HG03439 (cell line): Measurements from ENCODE around the gene GIGYF2.
"Not testable (repeated sequence)": the region's sequence is repeated elsewhere in the genome, so short reads cannot be mapped to it uniquely, and the experiment has no call there.

ENCODE experiments used
- ATAC-seq: cut with Tn5 transposase; IDR thresholded peaks from one replicate; pipeline ENCODE4 v1.9.1; 2021; ENCODE audit warnings: mild to moderate bottlenecking, moderate library complexity; ENCODE audit not compliant: unreplicated experiment

GIGYF2 gene

GRCh38 chr2:232697059-232697806, at the start of gene GIGYF2:
TSS of gene GIGYF2 (plus strand) at chr2:232697331. CDS start at chr2:232735198, 37,867 bp downstream.
- ATAC-seq: peak; percentile 81

- ATAC-seq: no peak
These were observed 48.1 kb upstream of the GIGYF2 start for GRCh38 chr2:232649033-232649432.

- no peak for ATAC-seq
These were observed 44.7 kb upstream of the GIGYF2 start for GRCh38 chr2:232652505-232652851.

GRCh38 chr2:232653441-232653840, 43.7 kb upstream of the GIGYF2 start:
- no peak for ATAC-seq

- ATAC-seq: no peak
These were observed 41.7 kb upstream of the GIGYF2 start for GRCh38 chr2:232655392-232655791.

- ATAC-seq: no peak
These were observed 38.8 kb upstream of the GIGYF2 start for GRCh38 chr2:232658217-232658785.

GRCh38 chr2:232659359-232659758, 37.8 kb upstream of the GIGYF2 start:
- ATAC-seq: no peak

- ATAC-seq: no peak
These were observed 34.5 kb upstream of the GIGYF2 start for GRCh38 chr2:232662486-232663260.

- no peak for ATAC-seq
These were observed 30.9 kb upstream of the GIGYF2 start for GRCh38 chr2:232666051-232666805.

- no peak for ATAC-seq
These were observed 29.0 kb upstream of the GIGYF2 start for GRCh38 chr2:232667989-232668583.

GRCh38 chr2:232668805-232669444, 28.2 kb upstream of the GIGYF2 start:
- ATAC-seq: no peak

- no peak for ATAC-seq
These were observed 24.5 kb upstream of the GIGYF2 start for GRCh38 chr2:232672588-232672987.

- no peak for ATAC-seq
These were observed 22.6 kb upstream of the GIGYF2 start for GRCh38 chr2:232674491-232674890.

- ATAC-seq: no peak
These were observed 21.8 kb upstream of the GIGYF2 start for GRCh38 chr2:232675381-232675780.

GRCh38 chr2:232680006-232680405, 17.1 kb upstream of the GIGYF2 start:
- ATAC-seq: no peak

GRCh38 chr2:232681527-232681926, 15.6 kb upstream of the GIGYF2 start:
- no peak for ATAC-seq

GRCh38 chr2:232683368-232683767, 13.8 kb upstream of the GIGYF2 start:
- ATAC-seq: no peak

GRCh38 chr2:232685391-232685790, 11.7 kb upstream of the GIGYF2 start:
- ATAC-seq: not testable (repeated sequence)

GRCh38 chr2:232687382-232688160, 9.6 kb upstream of the GIGYF2 start:
- no peak for ATAC-seq

- no peak for ATAC-seq
These were observed 8.9 kb upstream of the GIGYF2 start for GRCh38 chr2:232688201-232688600.
